GM18520 (cell line): ENCODE measurements around the gene NR4A2.

Source experiments
- ATAC-seq: cut with Tn5 transposase; IDR thresholded peaks from one replicate; pipeline ENCODE4 v1.9.1; 2021; ENCODE audit not compliant: unreplicated experiment

Gene NR4A2

DNA sequence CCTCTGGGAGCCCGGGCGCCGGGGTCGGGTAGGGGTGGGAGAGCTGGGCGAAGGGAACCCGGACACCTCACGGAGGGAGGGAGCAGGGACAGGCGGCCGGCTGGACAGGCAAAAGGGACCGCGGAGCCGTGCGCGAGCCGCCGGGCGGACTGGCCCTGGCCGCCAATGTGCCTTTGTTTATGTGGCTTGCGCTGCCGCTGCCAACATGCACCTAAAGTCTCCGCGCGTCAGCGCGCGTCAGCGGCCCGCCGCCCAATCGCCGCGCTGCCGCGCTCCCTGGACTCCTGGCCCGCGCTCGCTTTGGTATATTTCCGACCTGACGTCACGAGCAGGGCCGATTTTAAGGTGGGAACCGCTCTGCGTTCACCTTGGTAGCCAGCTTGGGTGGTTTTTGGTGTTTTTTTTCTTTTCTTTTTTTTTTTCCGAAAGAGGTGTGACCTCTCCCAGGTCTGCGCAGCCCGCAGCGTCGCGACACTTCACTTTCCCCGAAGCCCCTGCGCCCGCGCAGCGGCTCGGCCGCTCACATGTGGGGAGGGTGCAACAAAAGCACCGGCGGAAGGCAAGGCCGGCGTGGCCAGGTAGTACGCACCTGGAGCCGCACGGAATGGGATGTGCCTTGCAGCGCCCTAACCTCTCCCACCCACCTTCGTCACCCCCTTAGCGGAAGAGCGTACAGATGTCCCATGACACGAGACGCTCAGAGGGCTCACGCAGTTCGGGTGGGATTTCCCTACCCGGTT, at the start of gene NR4A2:
NR4A2 (minus strand) TSS at position 188 of the 740 bp plus-strand sequence. CDS start 2,535 bp downstream, outside the sequence.
- ATAC-seq: peak; percentile 73

DNA sequence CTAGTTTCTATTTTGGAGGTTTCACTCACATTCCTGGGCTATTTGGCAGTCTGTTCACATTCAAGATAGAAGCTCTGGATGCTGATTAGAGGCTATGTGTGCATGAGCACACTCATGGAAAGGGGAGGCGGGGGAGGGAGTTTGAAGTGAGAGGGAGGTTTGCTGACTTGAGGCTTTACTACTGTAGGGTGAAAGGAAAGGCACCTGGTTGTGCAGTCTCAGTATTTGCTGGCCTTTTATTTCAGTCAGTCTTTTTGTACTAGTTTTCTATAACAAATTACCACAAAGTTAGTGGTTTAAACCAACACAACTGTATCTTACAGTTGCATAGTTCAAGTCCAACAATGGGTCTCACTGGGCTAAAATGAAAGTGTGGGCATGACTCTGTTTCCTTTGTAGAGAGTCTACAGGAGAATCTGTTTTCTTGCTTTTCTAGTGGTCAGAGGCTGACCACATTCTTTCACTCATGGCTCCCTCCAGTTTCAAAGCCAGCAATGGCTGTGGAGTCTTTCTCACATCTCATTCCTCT, 47.7 kb upstream of the NR4A2 start:
- peak; percentile 84 for ATAC-seq

DNA sequence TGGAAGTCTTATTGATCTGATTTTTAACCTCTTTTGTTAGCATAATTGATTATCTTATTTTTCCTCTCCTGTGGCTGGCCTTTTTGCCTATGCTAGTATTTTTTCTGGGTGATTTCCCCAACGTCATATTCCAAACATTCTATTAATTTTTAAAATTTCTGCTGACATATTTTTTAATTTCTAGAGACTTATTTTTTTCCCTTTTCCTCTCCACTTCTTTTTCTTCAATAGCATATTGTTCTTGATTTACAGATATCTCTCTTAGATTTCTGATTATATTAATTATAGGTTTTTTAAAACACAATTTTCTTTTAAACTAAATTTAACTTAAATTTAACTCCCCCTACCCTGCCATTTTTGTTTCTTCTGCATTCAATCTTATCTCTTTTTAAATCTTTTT, 47.2 kb upstream of the NR4A2 start:
- ATAC-seq: no peak

DNA sequence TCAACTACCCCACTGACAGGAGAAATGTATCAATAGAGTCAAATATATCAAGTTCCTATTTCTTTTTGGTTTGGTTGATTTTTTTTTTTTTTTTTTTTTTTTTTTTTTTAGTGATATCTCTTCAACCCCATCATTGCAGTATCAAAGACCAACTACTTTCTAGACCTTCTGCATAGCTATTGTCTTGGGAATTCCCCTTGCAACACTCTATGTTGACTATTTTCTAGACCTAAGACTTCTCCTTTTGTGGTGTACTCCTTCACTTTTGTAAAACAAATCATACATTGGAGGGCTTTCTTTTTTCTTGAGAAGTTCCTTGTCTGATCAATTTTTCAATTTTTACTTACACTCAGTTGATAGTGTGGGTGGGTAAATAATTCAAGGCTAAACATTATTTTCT, 46.5 kb upstream of the NR4A2 start:
- peak; percentile 51 for ATAC-seq

DNA sequence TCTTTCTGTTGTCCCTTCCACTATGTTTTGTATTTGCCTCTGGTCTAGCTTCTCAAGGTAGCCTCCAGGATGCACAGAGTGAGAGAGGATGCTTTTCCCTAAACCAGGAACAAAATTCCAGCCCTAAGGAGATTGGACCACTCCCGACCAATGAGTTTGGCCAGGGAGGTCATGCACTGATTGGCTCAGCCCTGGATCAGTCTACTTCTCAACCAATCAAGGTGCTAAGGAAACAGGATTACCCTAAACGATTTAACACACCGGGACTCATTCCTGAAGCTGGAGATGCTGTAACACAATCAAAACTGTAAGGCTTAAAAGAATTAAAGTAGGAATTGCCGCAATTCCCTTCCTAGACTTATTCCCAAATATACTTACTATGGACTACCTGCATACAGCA, 34.2 kb upstream of the NR4A2 start:
- no peak for ATAC-seq

DNA sequence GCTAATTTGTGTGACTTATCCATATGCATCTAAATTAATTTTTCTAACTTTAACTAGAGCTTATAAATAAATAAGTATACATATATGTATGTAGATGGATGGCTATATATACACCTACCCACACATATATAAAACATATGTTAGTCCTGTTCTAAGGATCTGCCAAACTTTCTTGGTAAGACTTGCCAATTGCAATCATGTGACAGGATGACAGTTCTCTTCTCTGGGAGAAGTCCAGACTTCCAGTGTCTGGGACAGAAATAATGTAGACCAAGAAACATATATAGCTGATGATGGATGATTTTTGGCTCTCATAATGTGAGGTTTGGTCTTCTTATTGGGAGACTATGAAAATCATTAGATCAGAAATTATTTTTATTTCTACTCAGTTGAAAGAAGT, 30.6 kb upstream of the NR4A2 start:
- no peak for ATAC-seq

DNA sequence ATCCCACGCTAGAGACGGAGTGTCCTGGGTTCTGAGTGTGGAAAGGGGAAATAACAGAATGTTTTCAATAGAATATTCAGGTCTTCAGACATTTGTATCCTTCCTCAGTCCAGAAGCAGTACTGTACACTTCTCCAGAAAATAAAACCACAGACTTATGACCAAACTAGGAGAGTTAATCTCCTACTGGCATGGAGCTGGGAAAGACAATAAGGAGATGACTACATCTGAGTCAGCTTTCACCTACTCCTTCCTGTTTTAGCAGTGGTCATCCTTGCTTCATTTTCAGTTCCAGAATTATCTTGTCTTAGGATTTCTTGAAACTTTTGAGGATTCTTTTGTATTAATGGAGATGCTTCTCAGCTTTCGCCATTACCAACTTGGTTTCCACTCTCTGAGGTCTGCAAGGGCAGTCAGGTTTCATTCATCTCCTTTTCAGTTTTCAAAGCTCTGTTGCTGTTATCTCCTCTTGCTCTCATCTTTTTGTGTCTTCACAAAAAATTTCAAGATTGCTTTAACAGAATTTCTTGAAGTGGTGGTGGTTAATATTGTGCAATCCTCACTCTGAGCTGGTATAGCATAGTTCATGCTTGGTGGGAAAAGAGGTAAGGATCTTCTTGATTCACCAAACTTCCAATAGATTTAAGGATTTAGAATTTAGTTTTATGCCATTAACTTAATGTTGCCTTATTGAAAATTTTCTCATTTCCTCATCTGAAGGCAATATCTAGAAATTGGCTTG, 23.7 kb upstream of the NR4A2 start:
- no peak for ATAC-seq

DNA sequence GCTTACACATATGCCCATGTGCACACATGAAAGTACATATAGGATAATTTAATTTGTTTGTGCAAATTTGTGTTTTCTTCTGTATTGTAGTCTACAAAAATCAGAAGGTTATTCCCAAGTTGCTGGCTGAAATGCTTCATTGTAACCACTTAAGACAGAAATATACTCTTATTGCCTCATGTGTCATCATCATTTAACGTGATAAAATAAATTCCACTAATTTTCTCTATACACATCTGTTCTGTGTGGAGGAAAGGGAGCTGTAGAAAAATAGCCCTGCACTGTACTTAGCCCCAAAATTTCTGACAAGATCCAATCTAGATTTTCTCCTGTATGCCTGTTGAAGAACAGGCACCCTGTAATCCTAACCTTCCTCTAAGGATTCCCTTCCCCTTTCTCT, 20.4 kb upstream of the NR4A2 start:
- no peak for ATAC-seq

DNA sequence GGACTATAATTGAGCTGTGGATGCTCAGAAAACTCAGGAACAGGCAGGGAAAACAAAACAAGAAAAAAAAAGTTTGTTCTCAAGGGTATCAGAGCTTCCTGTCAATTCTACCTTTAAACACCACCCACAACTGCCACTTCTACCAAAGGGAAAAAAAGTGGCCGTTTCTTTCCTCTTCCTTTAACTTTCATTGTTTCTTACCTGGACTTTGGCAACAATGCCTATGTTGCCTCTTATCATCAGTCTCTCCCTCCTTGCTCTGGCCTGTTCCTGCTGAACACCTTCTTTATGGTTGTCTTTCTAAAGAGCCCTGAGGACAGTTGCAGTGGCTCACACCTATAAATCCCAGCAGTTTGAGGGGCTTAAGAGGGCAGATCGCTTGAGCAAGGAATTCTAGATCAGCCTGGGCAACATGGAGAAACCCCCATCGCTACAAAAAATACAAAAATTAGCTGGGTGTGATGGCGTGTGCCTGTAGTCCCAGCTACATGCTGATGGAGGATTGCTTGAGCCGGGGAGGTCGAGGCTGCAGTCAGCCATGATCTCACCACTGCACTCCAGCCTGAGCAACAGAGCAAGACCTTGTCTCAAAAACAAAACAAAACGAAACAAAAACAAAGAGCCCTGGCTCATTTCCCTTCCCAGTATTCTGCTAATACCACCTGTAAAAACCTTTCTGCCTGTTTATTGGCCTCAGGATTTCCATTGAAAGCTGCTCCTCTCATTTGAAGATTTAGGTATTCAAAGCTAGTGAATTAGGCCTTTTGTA, 18.0 kb upstream of the NR4A2 start:
- ATAC-seq: no peak

DNA sequence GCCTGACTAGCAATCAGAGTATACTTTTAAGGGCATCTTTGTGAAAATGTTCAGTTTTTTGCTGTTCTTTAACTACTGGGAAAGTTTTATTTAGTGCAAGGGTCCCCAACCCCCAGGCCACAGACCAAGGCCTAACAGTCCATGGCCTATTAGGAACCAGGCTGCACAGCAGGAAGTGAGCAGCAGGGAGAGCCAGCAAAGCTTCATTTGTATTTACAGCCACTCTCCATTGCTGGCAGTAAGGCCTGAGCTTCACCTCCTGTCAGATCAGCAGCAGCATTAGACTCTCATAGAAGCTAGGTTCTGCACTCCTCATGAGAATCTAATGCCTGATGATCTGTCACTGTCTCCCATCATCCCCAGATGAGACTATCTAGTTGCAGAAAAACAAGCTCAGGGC, 17.1 kb upstream of the NR4A2 start:
- no peak for ATAC-seq

DNA sequence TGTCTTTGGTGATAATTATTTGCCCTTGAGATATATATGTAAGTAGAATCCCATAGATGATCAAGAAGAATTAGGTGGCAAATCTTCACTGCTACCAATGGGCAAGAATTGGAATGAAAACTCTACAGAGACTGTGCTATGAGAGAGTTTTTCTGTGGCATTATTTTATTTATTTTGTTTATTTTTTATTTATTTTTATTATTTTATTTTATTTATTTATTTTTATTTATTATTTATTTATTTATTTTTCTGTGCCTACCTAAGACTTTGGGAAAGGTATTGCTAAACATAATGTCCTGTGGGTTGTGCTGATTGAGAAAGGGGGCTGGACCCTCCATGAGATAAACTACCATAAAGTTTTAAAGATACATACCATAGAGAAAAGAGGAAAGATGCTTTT, 16.6 kb upstream of the NR4A2 start:
- no peak for ATAC-seq

DNA sequence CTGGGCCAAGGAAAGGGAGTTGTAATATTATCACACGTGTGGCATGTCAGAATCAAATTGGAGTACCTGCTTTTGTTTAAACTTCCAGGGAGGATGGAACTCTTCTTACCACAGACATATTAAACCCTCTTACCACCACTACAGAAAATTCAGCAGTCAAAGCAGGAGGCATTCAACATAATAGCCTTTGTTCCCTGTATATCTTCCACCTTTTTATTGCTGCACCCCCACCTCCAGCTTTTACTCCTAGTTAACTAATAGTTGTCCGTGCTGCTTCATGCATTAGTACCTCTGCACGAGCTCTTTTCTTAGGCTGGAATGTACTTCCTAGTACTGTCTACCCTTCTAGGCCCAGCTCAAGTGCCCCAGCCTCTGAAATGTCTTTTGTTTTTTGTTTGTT, 14.9 kb upstream of the NR4A2 start:
- ATAC-seq: no peak

DNA sequence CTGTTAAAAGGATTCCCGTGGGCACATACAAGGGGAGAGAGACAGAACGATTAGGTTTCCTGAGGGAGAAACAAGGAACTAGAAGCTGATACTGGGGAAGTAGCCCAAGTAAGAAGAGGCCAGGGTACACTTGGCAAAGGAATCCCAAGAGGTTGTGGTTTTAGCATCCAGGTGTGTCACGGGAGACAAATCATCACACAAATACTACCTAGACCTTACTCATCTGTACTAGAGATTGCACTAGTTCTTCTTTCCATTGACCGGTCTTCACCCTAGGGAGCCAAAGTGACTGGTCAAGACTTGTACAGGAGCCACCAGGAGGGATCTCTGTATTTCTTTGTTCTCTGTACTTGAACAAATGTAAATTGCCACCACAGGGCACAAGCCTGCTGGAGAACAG, 14.2 kb upstream of the NR4A2 start:
- ATAC-seq: no peak

DNA sequence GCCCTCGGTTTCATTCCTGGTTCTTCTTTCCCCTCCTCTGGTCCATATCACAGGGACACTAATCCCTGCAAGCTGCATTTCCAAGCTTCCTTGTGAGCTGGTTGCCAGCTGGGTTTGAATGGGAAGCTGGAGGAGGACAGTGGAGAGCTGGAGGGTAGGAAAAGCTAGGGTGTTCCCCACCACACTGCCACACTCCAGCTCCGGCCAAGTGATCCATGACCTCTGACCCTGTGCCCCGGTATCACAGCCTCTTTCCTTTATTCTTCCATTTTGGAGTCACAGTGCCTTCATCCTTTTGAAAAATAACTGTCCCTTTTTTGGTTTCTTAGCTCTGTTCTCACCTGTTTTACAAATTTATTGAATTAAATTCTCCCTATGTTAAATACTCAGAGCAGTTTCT, 13.1 kb upstream of the NR4A2 start:
- no peak for ATAC-seq

DNA sequence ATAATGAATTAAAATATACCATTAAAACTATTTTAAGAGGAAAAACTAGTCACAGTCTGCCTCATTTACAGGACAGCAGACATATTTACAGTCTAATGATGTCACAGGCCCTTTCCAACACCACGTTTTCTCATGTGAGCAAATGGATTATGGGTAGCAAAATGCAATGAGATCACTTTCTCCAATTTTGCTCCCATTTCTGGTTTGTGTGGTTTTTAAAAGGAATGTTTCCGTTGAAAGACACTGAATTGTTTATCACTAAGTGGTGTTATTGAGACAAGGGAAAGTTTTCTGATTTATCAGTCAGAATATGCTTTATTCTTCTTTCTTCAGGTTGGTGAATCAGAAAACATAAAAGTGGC, 11.4 kb upstream of the NR4A2 start:
- no peak for ATAC-seq

DNA sequence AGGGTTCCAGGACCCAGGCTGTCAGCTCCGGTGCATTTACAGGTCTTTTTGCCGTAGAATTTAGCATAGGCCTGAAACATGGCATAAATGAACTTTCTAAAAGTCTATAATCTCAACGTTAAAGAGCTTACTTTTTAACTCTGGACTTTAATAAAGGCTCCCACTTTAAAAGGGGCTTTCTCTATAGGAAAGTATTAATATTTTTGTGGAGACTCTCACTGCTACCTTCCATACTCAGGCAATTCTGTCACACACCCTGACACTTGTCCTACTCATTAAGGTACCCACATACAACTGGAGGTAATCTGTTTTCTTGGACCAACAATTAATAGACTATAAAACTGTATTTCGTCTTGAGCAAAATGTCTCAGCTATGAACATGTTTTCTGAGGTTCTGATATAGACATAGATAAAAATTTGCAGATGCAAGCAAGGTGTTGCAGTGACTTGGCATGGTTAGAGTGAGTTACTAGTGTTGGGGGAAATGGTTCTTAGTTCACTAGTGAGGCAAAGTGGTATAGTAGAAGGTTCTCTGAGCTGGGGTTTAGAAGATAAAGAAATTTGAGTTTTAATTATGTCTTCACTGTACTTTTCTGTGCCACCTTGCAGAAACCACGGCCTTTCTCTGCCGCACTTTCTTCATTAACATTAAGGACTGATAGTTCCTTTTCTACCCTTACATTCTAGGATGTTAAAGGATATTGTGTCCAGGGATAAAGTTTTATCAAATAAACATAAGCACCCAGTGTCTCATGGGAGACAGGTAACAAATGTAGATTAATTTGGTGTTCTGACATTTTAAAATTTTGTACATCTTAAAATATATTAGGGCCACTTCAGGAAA, 10.8 kb upstream of the NR4A2 start:
- ATAC-seq: no peak

DNA sequence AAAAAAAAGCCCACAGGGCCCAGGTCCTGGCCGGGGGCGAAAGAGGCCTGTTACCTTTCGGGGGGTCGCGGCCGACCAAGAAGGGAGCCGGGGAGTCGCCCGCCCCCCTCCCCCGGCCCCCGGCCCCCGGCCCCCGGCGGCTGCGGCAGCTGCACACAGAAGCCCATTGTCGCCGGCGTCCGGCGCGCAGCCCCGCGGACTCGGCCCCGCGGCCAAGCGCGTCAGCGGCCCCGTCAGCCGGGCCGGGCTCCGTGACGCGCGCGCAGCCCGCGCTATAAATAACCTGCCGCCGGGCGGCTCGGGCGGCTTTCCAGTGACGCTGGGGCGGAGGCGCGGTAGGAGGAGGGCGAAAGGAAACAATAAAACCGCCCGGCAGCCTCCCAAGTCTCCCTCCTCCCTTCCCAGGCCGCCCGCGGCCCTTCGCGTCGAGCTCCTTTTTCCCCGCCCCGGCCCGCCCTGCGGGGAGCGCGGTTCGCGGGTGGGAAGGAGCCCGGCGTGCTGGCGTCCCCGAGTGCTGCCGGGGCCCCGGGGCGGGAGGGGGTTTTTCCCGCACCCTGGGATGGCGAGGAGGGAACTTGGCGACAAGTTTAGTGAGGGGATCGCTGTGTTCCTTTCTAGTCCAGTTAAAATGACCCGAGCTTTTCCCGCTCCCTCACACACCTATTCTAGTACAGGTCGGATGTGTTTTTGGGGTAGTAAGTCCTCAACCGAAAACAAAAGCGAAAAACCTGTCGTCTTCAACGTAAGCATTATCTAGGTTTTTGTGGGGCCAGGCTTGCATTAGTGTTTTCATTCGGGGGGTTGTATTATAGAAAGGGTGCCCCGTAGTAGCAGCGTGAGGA, 10.0 kb upstream of the NR4A2 start:
- ATAC-seq: peak; percentile 41

DNA sequence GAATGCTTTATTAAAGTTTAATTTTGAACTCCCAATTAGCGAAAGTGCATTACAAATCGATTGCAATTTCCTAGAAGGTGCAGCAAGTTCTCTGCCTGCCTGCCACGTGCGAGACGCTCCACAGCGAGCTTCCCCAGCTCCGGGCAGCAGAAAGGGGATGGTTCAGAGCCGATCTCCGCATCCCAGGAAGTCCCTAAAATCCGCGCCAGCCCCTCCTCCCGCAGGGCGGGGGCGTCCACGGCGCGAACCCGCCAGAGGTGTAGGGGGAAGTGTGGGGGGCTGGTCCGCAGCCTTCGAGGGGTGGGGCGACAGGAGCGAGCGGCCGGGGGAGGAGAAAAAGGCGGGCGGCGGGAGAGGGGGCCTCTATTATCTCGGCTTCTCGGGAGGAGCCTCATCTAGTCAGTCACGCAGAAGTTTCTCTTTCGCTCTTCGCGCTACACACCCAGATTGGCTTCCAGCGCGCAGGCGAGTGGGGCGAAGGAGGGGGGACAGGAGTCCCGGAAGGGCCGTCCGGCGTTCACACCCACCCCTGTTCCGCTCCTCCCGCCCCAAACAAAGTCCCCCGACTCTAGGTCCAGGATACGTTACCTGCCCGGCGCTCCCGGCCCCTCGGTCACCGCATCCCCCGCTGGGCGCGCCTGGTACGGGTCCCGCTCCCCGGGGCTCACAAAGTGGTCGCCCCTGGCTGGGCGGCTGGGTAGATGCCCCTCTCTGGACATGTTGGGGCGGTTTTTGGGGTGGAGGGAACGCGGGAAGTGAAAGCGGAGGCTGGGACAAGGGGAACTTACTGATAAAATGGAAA, 9.1 kb upstream of the NR4A2 start:
- ATAC-seq: peak; percentile 63

DNA sequence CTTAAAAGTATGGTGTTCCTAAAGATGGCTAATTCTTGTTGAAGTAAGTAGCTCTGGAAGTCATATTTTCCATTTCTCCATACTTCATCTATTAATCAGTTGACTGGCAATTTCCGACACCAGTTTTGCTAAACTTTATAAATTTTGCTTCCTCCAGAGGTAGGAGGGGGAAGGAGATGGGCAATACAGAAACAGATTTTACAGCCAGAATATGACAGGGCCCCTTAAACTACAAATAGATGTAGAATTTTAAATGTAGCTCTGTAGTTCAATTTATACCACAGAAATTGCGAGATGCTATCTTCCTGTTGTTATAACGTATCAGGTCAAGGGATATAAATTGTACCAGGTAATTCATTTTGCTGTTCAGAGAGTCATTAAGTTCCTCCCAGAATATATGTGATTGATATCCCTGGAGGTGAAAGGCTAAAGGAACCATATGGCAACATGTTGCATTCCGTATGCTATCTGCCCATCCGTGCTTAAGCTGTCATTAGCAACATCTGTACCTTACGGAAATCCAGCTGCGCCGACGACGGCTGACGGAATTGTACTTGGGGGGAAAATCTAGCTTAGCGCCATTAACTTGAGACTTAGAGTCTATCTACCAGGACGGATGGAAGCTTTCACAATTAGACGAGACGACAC, 8.4 kb upstream of the NR4A2 start:
- ATAC-seq: no peak
